Transverse colon (tissue), 4 donors: ENCODE results near the gene ACVR1. TPM values are rescaled to one million over a fixed set of nuclear protein-coding genes. Genes with fewer than 3 reads are reported as not detected.

ENCODE experiments used
- DNase-seq: peaks from one replicate; pipeline ENCODE4 v3.0.0-alpha.2; 2019
- H3K27ac ChIP-seq, 4 donors: fragments of 200-600 bp; sonication (generic); 2 replicates each; pipeline ENCODE4 v1.5.1; 2016 to 2018; ENCODE audit warnings: inconsistent platforms in 4 of 4
- H3K27me3 ChIP-seq: fragments of 200-600 bp; sonication (generic); 2 replicates; pipeline ENCODE4 v1.5.1; 2017; ENCODE audit warnings: inconsistent platforms
- H3K36me3 ChIP-seq, 4 donors: fragments of 200-600 bp; sonication (generic); 2 replicates each; pipeline ENCODE4 v1.5.1; 2017 to 2019; ENCODE audit warnings: inconsistent platforms in 4 of 4
- H3K4me1 ChIP-seq, 4 donors: fragments of 200-600 bp; sonication (generic); 2 replicates each; pipeline ENCODE4 v1.5.1; 2017 to 2020; ENCODE audit warnings: inconsistent platforms in 4 of 4
- H3K4me3 ChIP-seq, 4 donors: fragments of 200-600 bp; sonication (generic); 1 replicate in 1 of 4; 2 replicates in 3 of 4; pipeline versions ENCODE4 v1.5.1 to v1.6.1; 2017 to 2019; ENCODE audit warnings: inconsistent platforms in 4 of 4
- H3K9me3 ChIP-seq, 2 donors: fragments of 200-600 bp; sonication (generic); 2 replicates each; pipeline ENCODE4 v1.5.1; 2017 to 2019; ENCODE audit warnings: inconsistent platforms in 2 of 2
- EP300 ChIP-seq: sonication (generic); formaldehyde crosslinking; IDR thresholded peaks from one replicate; pipeline ENCODE4 v1.6.1; 2017; ENCODE audit warnings: antibody characterized with exemption, low read depth
- POLR2A ChIP-seq: fragments of 450-650 bp; IDR thresholded peaks from one replicate; pipeline ENCODE4 v1.6.1; 2016; ENCODE audit warnings: antibody characterized with exemption, mild to moderate bottlenecking, moderate library complexity
- POLR2AphosphoS5 ChIP-seq, 3 donors: sonication (generic); formaldehyde crosslinking; IDR thresholded peaks; one replicate each; pipeline ENCODE4 v1.6.1; 2016; ENCODE audit warnings: antibody characterized with exemption in 3 of 3
- WGBS, 2 donors: methylation state at CpG; one replicate each; pipeline ENCODE4 v1.1.5; 2018; ENCODE audit warnings: low coverage in 1 of 2; 5-methylcytosine and 5-hydroxymethylcytosine counted together
- in situ Hi-C, 4 donors: fragments of 200-750 bp; cut with MboI; loops; one replicate each; pipeline versions ENCODE4 v1.15.0 to v1.15.1; 2017; ENCODE audit warnings: low sequenced_read_pairs in 3 of 4, low pct_ligation_motif_present in 1 of 4, low pct_unique_long_range_greater_than_20kb in 1 of 4
- intact Hi-C: fragments of 100-400 bp; cut with DNase I; formaldehyde crosslinking; loops from one replicate; pipeline ENCODE4 v1.15.1; 2023; ENCODE audit warnings: low total_unique reads
- total RNA-seq, 4 donors: library from RNA; depleted of rRNA; stranded (reverse); fragments of >200 nt; gene quantifications; one replicate each; pipeline ENCODE4 v1.1.0, GENCODE V29; 2016
- TF ChIP-seq, protein P1 (sequence below), 5 experiments: fragments of 200-600 bp in 3 of 5; fragments of 450-650 bp in 2 of 5; sonication (generic) in 3 of 5; IDR thresholded peaks; 1 replicate in 2 of 5; 2 replicates in 3 of 5; pipeline ENCODE4 v1.5.1; 2016 to 2017; ENCODE audit warnings: antibody characterized with exemption in 5 of 5, inconsistent platforms in 3 of 5, mild to moderate bottlenecking in 2 of 5, moderate library complexity in 1 of 5

ACVR1 gene
- total RNA-seq, 4 donors from 2014 or later: 4.5 to 16.5 (median 11.8) TPM

DNA sequence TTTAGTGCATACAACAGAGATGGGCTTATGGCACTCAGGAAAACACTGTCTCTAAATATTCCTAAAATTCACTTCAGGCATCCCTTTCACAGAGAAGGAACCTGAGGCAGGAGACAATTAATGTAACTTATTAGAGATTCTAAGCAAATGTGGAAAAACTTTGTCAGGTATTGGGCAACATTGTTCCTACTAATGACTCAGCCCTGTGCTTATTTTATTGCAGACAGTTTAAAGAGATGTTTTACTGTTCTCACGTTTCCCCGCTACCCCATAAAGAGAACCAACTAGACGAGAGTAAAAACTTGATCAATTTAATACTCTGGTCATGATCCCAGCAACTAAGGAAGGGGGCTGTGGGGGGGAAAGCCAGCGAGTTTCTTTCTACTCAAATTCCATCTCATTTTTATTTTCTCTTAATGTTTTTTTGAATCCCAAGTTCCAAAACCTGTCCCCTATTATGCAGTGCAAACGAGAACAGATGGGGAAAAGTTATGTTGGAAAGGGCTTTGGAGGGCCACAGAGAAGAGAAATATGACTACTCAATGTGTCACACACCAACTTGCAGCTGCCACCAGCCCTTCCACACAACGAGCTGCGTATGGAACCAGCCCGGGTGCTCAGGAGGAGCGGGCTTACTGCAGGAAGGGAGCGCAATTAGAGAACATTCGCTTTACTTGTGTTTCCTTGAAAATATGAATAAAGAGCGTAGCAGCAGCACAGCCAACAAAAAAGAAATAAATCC is 18.7 kb upstream of the ACVR1 start:
- in situ Hi-C loops: no loop called here
- DNase-seq: no peak

DNA sequence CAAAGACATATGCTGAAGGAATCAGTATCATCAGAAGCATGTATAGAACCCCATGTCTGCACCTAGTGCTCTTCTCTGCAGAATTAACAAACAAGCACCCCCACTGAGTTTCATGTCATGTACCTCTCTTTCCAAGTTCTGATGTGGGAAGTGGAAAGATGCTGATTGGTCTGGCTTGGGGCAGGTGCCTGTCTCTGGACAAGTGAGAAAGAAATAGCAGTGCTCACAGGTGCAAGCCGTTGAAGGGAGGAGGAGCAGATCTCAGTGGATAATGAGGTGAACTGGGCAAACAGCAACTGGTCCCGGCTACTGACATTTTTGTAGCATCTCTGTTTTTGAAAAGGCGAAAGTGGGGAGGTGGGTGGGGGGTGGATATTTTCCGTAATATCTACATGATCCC is 17.5 kb upstream of the ACVR1 start:
- Histone ChIP-seq H3K27me3 (no peaks in the 10 kb centered on the region), H3K36me3 (no peaks in the 10 kb centered on the region), H3K9me3 (no peaks in the 10 kb centered on the region), H3K4me3 (no peak overlapping the region), H3K4me1 (peaks cover 0 to 10% (median 0%) of the 10 kb centered on the region in 4 donors), H3K27ac (no peak overlapping the region)
- in situ Hi-C loops: no loop called here
- DNase-seq: no peak
- 85 to 98% methylated on average over 4 of the region's 4 CpGs for WGBS, 2 donors
- TF ChIP-seq, protein P1, sequence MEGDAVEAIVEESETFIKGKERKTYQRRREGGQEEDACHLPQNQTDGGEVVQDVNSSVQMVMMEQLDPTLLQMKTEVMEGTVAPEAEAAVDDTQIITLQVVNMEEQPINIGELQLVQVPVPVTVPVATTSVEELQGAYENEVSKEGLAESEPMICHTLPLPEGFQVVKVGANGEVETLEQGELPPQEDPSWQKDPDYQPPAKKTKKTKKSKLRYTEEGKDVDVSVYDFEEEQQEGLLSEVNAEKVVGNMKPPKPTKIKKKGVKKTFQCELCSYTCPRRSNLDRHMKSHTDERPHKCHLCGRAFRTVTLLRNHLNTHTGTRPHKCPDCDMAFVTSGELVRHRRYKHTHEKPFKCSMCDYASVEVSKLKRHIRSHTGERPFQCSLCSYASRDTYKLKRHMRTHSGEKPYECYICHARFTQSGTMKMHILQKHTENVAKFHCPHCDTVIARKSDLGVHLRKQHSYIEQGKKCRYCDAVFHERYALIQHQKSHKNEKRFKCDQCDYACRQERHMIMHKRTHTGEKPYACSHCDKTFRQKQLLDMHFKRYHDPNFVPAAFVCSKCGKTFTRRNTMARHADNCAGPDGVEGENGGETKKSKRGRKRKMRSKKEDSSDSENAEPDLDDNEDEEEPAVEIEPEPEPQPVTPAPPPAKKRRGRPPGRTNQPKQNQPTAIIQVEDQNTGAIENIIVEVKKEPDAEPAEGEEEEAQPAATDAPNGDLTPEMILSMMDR (IDR thresholded peaks at IDR 0.05): no peak
- TF ChIP-seq POLR2A (no peak), POLR2AphosphoS5 (IDR thresholded peaks at IDR 0.05) (no peak), EP300 (no peak)
- intact Hi-C loops: no loop called here

More for the DNA sequence above, 18.7 kb upstream of the ACVR1 start:
- Histone ChIP-seq H3K36me3 (no peaks in the 10 kb centered on the region), H3K27ac (no peak overlapping the region), H3K27me3 (no peaks in the 10 kb centered on the region), H3K4me3 (no peak overlapping the region), H3K9me3 (no peaks in the 10 kb centered on the region), H3K4me1 (peaks cover 0 to 13% (median 0%) of the 10 kb centered on the region in 4 donors)
- intact Hi-C loops: no loop called here
- 73 to 83% methylated on average over 8 to 12 of the region's 12 CpGs for WGBS, 2 donors
- TF ChIP-seq, protein P1 (IDR thresholded peaks at IDR 0.05): no peak
- TF ChIP-seq POLR2AphosphoS5 (IDR thresholded peaks at IDR 0.05): peak in 2 of 3 donors; percentile 13 to 18
- TF ChIP-seq POLR2A: no peak
- no peak for TF ChIP-seq EP300

DNA sequence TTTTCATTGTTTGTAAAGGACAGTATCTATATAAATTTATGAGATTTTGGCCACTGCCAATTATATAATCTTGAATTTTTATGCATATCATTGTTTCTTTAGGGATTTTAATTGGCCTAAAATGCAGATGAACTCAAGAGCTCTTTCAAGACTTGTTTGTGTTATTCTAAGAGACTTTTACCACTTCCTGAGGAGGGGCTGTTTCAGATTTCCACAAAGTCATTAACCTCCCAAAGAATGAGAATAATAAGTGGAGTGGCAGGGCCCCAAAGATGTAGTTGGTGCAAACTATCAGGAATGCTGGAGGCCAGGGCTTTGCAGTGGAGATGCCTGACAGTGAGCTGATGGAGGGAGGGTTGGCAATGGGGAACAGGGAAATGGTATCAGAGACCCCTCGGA is 15.5 kb upstream of the ACVR1 start:
- Histone ChIP-seq H3K27ac (no peak overlapping the region), H3K4me3 (no peak overlapping the region), H3K4me1 (no peaks in the 10 kb centered on the region), H3K27me3 (no peaks in the 10 kb centered on the region), H3K9me3 (no peaks in the 10 kb centered on the region), H3K36me3 (no peaks in the 10 kb centered on the region)
- WGBS, 2 donors: 90 to 100% methylated on average over 1 of the region's 1 CpG
- intact Hi-C loops: no loop called here
- TF ChIP-seq EP300: no peak
- no peak for TF ChIP-seq POLR2AphosphoS5 (IDR thresholded peaks at IDR 0.05)
- no peak for TF ChIP-seq POLR2A
- TF ChIP-seq, protein P1 (IDR thresholded peaks at IDR 0.05): no peak
- in situ Hi-C loops: no loop called here
- no peak for DNase-seq

DNA sequence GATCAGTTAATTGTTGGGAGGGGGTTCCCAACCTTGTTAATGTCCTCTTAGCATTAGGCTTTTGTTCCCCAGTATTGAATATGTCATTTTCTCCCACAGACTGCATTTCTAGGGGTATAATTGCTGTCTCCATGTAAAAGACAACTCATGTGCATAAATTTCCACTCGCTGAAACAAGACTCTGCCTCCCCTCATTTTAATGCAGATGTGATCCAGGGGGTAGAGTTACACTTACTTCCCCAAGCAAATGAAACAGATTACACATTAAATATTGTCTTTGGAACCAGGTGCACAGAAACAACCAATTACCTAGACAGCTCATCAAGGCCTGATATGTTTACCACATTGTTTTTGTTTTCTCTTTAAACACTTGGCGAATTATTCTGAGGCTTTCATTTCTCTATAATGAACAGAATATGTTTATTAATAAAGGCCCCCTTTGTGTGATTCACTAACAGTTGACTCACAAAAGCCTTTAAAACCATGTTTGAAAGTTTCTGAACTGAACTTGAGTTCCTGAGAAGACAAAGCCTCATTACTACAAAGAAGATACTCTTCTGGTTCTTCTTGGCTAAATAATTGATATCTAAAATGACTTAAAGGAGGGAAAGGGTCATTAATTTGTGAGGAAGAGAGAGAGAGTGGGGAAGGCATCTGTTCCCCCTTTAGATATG is 15.0 kb upstream of the ACVR1 start:
- Histone ChIP-seq H3K4me3 (no peak overlapping the region), H3K4me1 (no peaks in the 10 kb centered on the region), H3K9me3 (no peaks in the 10 kb centered on the region), H3K27me3 (no peaks in the 10 kb centered on the region), H3K27ac (no peak overlapping the region), H3K36me3 (no peaks in the 10 kb centered on the region)
- 64 to 93% methylated on average over 1 to 2 of the region's 2 CpGs for WGBS, 2 donors
- intact Hi-C loops: no loop called here
- in situ Hi-C loops: no loop called here
- DNase-seq: no peak
- TF ChIP-seq EP300: no peak
- no peak for TF ChIP-seq POLR2A
- TF ChIP-seq, protein P1 (IDR thresholded peaks at IDR 0.05): no peak
- TF ChIP-seq POLR2AphosphoS5 (IDR thresholded peaks at IDR 0.05): no peak
